IMR-90 (cell line): ENCODE results near the gene GAL3ST1. TPM values are rescaled to one million over a fixed set of nuclear protein-coding genes. Genes with fewer than 3 reads are reported as not detected.

ENCODE experiments used
- ATAC-seq: fragments of 200-7000 bp; cut with Tn5 transposase; 2 replicates; pipeline ENCODE4 v1.9.1; 2020; ENCODE audit warnings: low read depth, mild to moderate bottlenecking, moderate library complexity
- BruUV-seq: library from RNA; stranded (reverse); fragments of 400-500 nt; replicated peaks from 2 replicates; lab custom pipeline; 2021; lab: Mats Ljungman, UMichigan
- CTCF ChIA-PET: fragments of 300-600 bp; formaldehyde crosslinking; extraction: SDS; loops from one replicate; lab custom pipeline; 2021; ENCODE audit warnings: antibody characterized with exemption; lab: Yijun Ruan, JAX
- POLR2A ChIA-PET: fragments of 300-600 bp; sonication (Branson Sonifier 250); formaldehyde crosslinking; loops from one replicate; lab custom pipeline; 2022; ENCODE audit warnings: antibody characterized with exemption; ENCODE audit not compliant: unreplicated experiment; lab: Charles Lee
- DNase-seq: peaks from one replicate; pipeline ENCODE4 v3.0.0; 2013
- H2AFZ ChIP-seq: replicated peaks from 2 replicates; pipeline ENCODE3; 2013; ENCODE audit warnings: low read length, mild to moderate bottlenecking; ENCODE audit not compliant: poor library complexity
- H2AK5ac ChIP-seq: 2 replicates; pipeline ENCODE4 v1.6.1; 2013; ENCODE audit warnings: low read depth, low read length, inconsistent platforms
- H2AK9ac ChIP-seq: replicated peaks from 2 replicates; pipeline ENCODE3; 2013; ENCODE audit warnings: mild to moderate bottlenecking, low read depth, low read length, moderate library complexity; ENCODE audit not compliant: poor library complexity
- H2BK120ac ChIP-seq: 2 replicates; pipeline ENCODE4 v1.6.1; 2013; ENCODE audit warnings: low read depth, low read length, inconsistent platforms
- H2BK15ac ChIP-seq: 3 replicates; pipeline ENCODE4 v1.6.1; 2013; ENCODE audit warnings: low read depth, low read length, inconsistent platforms
- H2BK20ac ChIP-seq: 2 replicates; pipeline ENCODE4 v1.6.1; 2013; ENCODE audit warnings: low read depth, mild to moderate bottlenecking, inconsistent platforms, low read length, moderate library complexity
- H2BK5ac ChIP-seq: 2 replicates; pipeline ENCODE4 v1.6.1; 2013; ENCODE audit warnings: mild to moderate bottlenecking, low read depth, low read length, inconsistent platforms; ENCODE audit not compliant: poor library complexity, severe bottlenecking
- H3K14ac ChIP-seq: replicated peaks from 2 replicates; pipeline ENCODE4 v1.6.1; 2013; ENCODE audit warnings: low read depth, low read length, inconsistent platforms
- H3K18ac ChIP-seq: 2 replicates; pipeline ENCODE4 v1.6.1; 2013; ENCODE audit warnings: low read depth, low read length, control low read depth
- H3K23ac ChIP-seq: 2 replicates; pipeline ENCODE4 v1.6.1; 2013; ENCODE audit warnings: low read depth, low read length, inconsistent platforms
- H3K27ac ChIP-seq: 2 replicates; pipeline ENCODE4 v1.5.1; 2013; ENCODE audit warnings: mild to moderate bottlenecking, control low read depth, low read length; ENCODE audit not compliant: insufficient read depth
- H3K27me3 ChIP-seq: 2 replicates; pipeline ENCODE4 v1.6.1; 2013; ENCODE audit warnings: low read length; ENCODE audit not compliant: control insufficient read depth, insufficient read depth
- H3K36me3 ChIP-seq: 2 replicates; pipeline ENCODE4 v1.6.1; 2013; ENCODE audit warnings: low read length, mixed read lengths; ENCODE audit not compliant: control insufficient read depth, insufficient read depth
- H3K4ac ChIP-seq: 2 replicates; pipeline ENCODE4 v1.6.1; 2013; ENCODE audit warnings: low read depth, low read length, inconsistent platforms
- H3K4me1 ChIP-seq: 2 replicates; pipeline ENCODE4 v1.6.1; 2013; ENCODE audit warnings: low read length, mixed read lengths; ENCODE audit not compliant: control insufficient read depth, insufficient read depth
- H3K4me2 ChIP-seq: 2 replicates; pipeline ENCODE4 v1.6.1; 2013; ENCODE audit warnings: low read depth, mild to moderate bottlenecking, control low read depth, low read length, moderate library complexity
- H3K4me3 ChIP-seq: 2 replicates; pipeline ENCODE4 v1.5.1; 2013; ENCODE audit warnings: low read depth, mild to moderate bottlenecking, control low read depth, low read length, moderate library complexity; ENCODE audit not compliant: insufficient read depth
- H3K56ac ChIP-seq: 2 replicates; pipeline ENCODE4 v1.6.1; 2013; ENCODE audit warnings: low read length, inconsistent platforms; ENCODE audit not compliant: insufficient read depth; ENCODE audit errors: extremely low read depth
- H3K79me1 ChIP-seq, 2 experiments: 2 replicates each; pipeline ENCODE4 v1.6.1; 2013; ENCODE audit warnings: low read length in 2 of 2, inconsistent platforms in 1 of 2, low read depth in 1 of 2
- H3K9ac ChIP-seq: 2 replicates; pipeline ENCODE4 v1.6.1; 2013; ENCODE audit warnings: low read depth, low read length, control low read depth
- H3K9me1 ChIP-seq: 2 replicates; pipeline ENCODE4 v1.6.1; 2013; ENCODE audit warnings: low read length, inconsistent platforms; ENCODE audit not compliant: insufficient read depth
- H3K9me3 ChIP-seq: 2 replicates; pipeline ENCODE4 v1.6.1; 2013; ENCODE audit warnings: low read length; ENCODE audit not compliant: control insufficient read depth, insufficient read depth
- H4K20me1 ChIP-seq: 2 replicates; pipeline ENCODE4 v1.6.1; 2013; ENCODE audit warnings: low read length, inconsistent platforms; ENCODE audit not compliant: insufficient read depth
- H4K5ac ChIP-seq: 2 replicates; pipeline ENCODE4 v1.6.1; 2013; ENCODE audit warnings: mild to moderate bottlenecking, low read depth, low read length, control low read depth
- H4K8ac ChIP-seq, 2 experiments: 2 replicates each; pipeline ENCODE4 v1.6.1; 2013; ENCODE audit warnings: low read depth in 2 of 2, low read length in 2 of 2, control low read depth in 1 of 2, inconsistent platforms in 1 of 2
- H4K91ac ChIP-seq: 2 replicates; pipeline ENCODE4 v1.6.1; 2013; ENCODE audit warnings: low read depth, low read length, inconsistent platforms; ENCODE audit not compliant: insufficient read depth
- BHLHE40 ChIP-seq: fragments of 150-350 bp; IDR thresholded peaks from 2 replicates; pipeline ENCODE4 v1.6.1; 2016; ENCODE audit warnings: mild to moderate bottlenecking, low read depth, low read length
- CEBPB ChIP-seq: IDR thresholded peaks from 2 replicates; pipeline ENCODE4 v1.6.1; 2012; ENCODE audit warnings: low read depth, low read length, improper control_type of control experiment
- CHD1 ChIP-seq: IDR thresholded peaks from 2 replicates; pipeline ENCODE4 v1.6.1; 2012; ENCODE audit warnings: low read depth, low read length, improper control_type of control experiment
- FOS ChIP-seq: fragments of 150-350 bp; IDR thresholded peaks from 2 replicates; pipeline ENCODE4 v1.6.1; 2016; ENCODE audit warnings: low read depth, low read length
- MAFK ChIP-seq: IDR thresholded peaks from 2 replicates; pipeline ENCODE4 v1.6.1; 2012; ENCODE audit warnings: low read depth, low read length, improper control_type of control experiment
- MAZ ChIP-seq: IDR thresholded peaks from 2 replicates; pipeline ENCODE4 v1.6.1; 2012; ENCODE audit warnings: low read depth, mild to moderate bottlenecking, low read length, improper control_type of control experiment, moderate library complexity, borderline replicate concordance
- MXI1 ChIP-seq: IDR thresholded peaks from 2 replicates; pipeline ENCODE4 v1.6.1; 2012; ENCODE audit warnings: low read depth, mild to moderate bottlenecking, low read length, moderate library complexity, borderline replicate concordance
- NFE2L2 ChIP-seq: fragments of 150-350 bp; IDR thresholded peaks from 2 replicates; pipeline ENCODE4 v1.6.1; 2016; ENCODE audit warnings: low read depth, mild to moderate bottlenecking, low read length
- POLR2A ChIP-seq: IDR thresholded peaks from 2 replicates; pipeline ENCODE4 v1.6.1; 2012; ENCODE audit warnings: mild to moderate bottlenecking, low read depth, low read length
- RAD21 ChIP-seq: IDR thresholded peaks from 2 replicates; pipeline ENCODE4 v1.6.1; 2012; ENCODE audit warnings: low read length, improper control_type of control experiment
- RCOR1 ChIP-seq: IDR thresholded peaks from 2 replicates; pipeline ENCODE4 v1.6.1; 2012; ENCODE audit warnings: mild to moderate bottlenecking, low read length, improper control_type of control experiment; ENCODE audit not compliant: insufficient replicate concordance
- RFX5 ChIP-seq: IDR thresholded peaks from 2 replicates; pipeline ENCODE4 v1.8.0; 2012; ENCODE audit warnings: low read depth, mild to moderate bottlenecking, low read length, moderate library complexity
- SMC3 ChIP-seq: fragments of 150-350 bp; IDR thresholded peaks from 2 replicates; pipeline ENCODE4 v1.6.1; 2016; ENCODE audit warnings: low read depth, mild to moderate bottlenecking, antibody characterized with exemption, low read length, moderate library complexity
- WGBS, 2 experiments: methylation state at CpG; one replicate each; pipeline versions ENCODE4 v1.1.5 to v1.1.7; 2013; ENCODE audit warnings: missing lambda C conversion rate in 2 of 2; ENCODE audit not compliant: insufficient read length in 1 of 2; ENCODE audit errors: extremely low coverage in 2 of 2; 5-methylcytosine and 5-hydroxymethylcytosine counted together
- dilution Hi-C: fragments of 300-500 bp; cut with HindIII; formaldehyde crosslinking; loops from one replicate; pipeline ENCODE4 v1.14.3; 2018; ENCODE audit warnings: low sequenced_read_pairs; ENCODE audit not compliant: unreplicated experiment
- in situ Hi-C: fragments of 300-500 bp; cut with MboI; formaldehyde crosslinking; loops from 3 replicates; pipeline ENCODE4 v1.14.3; 2019; ENCODE audit warnings: low sequenced_read_pairs, inconsistent platforms, mixed read lengths
- intact Hi-C: fragments of 100-400 bp; cut with micrococcal nuclease; formaldehyde crosslinking; loops from 2 replicates; pipeline ENCODE4 v1.10.0; 2022
- polyA plus RNA-seq, 3 experiments: library from polyadenylated mRNA; depleted of rRNA; stranded (reverse); fragments of >200 nt; gene quantifications; 2 replicates each; pipeline ENCODE4 v1.2.3, GENCODE V29; 2012; ENCODE audit warnings: low replicate concordance in 1 of 3
- total RNA-seq: library from RNA; depleted of rRNA; stranded (reverse); fragments of >200 nt; gene quantifications from 2 replicates; pipeline ENCODE4 v1.2.3, GENCODE V29; 2012
- TF ChIP-seq, protein P1 (sequence below): fragments of 150-350 bp; IDR thresholded peaks from 2 replicates; pipeline ENCODE4 v1.6.1; 2016; ENCODE audit warnings: low read depth, mild to moderate bottlenecking, low read length, moderate library complexity, borderline replicate concordance
- TF ChIP-seq, protein P2 (sequence below): conservative IDR thresholded peaks from 2 replicates; pipeline ENCODE4 v1.5.1; 2012; ENCODE audit warnings: mild to moderate bottlenecking, low read depth, low read length, improper control_type of control experiment
- TF ChIP-seq, protein P3 (sequence below): fragments of 150-350 bp; IDR thresholded peaks from 2 replicates; pipeline ENCODE4 v1.6.1; 2017; ENCODE audit warnings: mild to moderate bottlenecking, antibody characterized with exemption, low read length, low read depth

GAL3ST1 gene
- total and polyA plus RNA-seq, 2 of the 4 experiments (the other 2 are of a cell fraction) = not detected

DNA sequence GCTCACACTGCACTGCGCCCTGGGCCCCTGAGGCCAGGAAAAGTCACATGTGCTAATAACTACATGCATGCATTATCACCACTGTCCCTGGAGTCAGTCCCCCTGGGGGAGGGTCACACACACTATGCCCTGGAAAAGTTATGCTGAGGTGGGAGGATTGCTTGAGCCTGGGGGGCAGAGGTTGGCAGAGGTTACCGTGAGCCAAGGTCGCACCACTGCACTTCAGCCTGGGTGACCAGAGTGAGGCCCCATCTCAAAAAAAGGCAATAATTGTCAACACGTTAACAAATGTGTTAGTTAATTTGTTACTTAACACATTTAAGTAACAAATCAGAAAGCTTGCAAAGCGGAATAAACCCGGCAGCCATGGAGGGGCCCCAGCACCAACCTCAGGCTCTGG lies 14.6 kb downstream of the GAL3ST1 start:
- H3K4ac ChIP-seq = no peak overlapping the region
- ChIA-PET CTCF (no interaction called here), POLR2A (no interaction called here)
- H3K4me2 ChIP-seq = no peak overlapping the region
- no peak overlapping the region for H2BK15ac ChIP-seq
- H4K91ac ChIP-seq = no peak overlapping the region
- H3K4me1 ChIP-seq = no peaks in the 10 kb centered on the region
- in situ Hi-C loops (no loop called here), dilution Hi-C loops (no loop called here), intact Hi-C loops (no loop called here)
- no peak overlapping the region for H4K8ac ChIP-seq
- H3K27ac ChIP-seq = no peak overlapping the region
- H3K18ac ChIP-seq = no peak overlapping the region
- no TSS peak for BruUV-seq
- H3K36me3 ChIP-seq = no peaks in the 10 kb centered on the region
- peaks cover 21% of the 10 kb centered on the region for H3K27me3 ChIP-seq
- no peak overlapping the region for H2AK5ac ChIP-seq
- H3K14ac ChIP-seq = no peak overlapping the region
- H2BK20ac ChIP-seq = no peak overlapping the region
- no peak overlapping the region for H3K56ac ChIP-seq
- no peaks in the 10 kb centered on the region for H3K9me3 ChIP-seq
- no peak overlapping the region for H2AFZ ChIP-seq
- TF ChIP-seq, protein P1, sequence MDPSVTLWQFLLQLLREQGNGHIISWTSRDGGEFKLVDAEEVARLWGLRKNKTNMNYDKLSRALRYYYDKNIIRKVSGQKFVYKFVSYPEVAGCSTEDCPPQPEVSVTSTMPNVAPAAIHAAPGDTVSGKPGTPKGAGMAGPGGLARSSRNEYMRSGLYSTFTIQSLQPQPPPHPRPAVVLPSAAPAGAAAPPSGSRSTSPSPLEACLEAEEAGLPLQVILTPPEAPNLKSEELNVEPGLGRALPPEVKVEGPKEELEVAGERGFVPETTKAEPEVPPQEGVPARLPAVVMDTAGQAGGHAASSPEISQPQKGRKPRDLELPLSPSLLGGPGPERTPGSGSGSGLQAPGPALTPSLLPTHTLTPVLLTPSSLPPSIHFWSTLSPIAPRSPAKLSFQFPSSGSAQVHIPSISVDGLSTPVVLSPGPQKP = no peak
- TF ChIP-seq CHD1 = no peak
- TF ChIP-seq NFE2L2 = no peak
- no peak for TF ChIP-seq RCOR1
- no peak for TF ChIP-seq POLR2A
- TF ChIP-seq, protein P2, sequence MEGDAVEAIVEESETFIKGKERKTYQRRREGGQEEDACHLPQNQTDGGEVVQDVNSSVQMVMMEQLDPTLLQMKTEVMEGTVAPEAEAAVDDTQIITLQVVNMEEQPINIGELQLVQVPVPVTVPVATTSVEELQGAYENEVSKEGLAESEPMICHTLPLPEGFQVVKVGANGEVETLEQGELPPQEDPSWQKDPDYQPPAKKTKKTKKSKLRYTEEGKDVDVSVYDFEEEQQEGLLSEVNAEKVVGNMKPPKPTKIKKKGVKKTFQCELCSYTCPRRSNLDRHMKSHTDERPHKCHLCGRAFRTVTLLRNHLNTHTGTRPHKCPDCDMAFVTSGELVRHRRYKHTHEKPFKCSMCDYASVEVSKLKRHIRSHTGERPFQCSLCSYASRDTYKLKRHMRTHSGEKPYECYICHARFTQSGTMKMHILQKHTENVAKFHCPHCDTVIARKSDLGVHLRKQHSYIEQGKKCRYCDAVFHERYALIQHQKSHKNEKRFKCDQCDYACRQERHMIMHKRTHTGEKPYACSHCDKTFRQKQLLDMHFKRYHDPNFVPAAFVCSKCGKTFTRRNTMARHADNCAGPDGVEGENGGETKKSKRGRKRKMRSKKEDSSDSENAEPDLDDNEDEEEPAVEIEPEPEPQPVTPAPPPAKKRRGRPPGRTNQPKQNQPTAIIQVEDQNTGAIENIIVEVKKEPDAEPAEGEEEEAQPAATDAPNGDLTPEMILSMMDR = no peak
- no peak for TF ChIP-seq MAZ
- TF ChIP-seq SMC3 = no peak
- TF ChIP-seq, protein P3, sequence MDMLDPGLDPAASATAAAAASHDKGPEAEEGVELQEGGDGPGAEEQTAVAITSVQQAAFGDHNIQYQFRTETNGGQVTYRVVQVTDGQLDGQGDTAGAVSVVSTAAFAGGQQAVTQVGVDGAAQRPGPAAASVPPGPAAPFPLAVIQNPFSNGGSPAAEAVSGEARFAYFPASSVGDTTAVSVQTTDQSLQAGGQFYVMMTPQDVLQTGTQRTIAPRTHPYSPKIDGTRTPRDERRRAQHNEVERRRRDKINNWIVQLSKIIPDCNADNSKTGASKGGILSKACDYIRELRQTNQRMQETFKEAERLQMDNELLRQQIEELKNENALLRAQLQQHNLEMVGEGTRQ = no peak
- no peak for TF ChIP-seq RAD21
- TF ChIP-seq CEBPB = no peak
- TF ChIP-seq MAFK = no peak
- no peak for TF ChIP-seq RFX5
- TF ChIP-seq MXI1 = no peak
- no peak for TF ChIP-seq BHLHE40
- no peak for TF ChIP-seq FOS
- no peaks in the 10 kb centered on the region for H3K79me1 ChIP-seq
- H2BK5ac ChIP-seq = no peak overlapping the region
- H3K23ac ChIP-seq = no peak overlapping the region
- no peak overlapping the region for H2BK120ac ChIP-seq
- 43% methylated on average over 2 of the region's 6 CpGs; no CpG with 5 or more reads in 1 of the 2 experiments for WGBS, 2 experiments
- no peak overlapping the region for H3K9ac ChIP-seq
- ATAC-seq = no peak
- no peaks in the 10 kb centered on the region for H3K9me1 ChIP-seq
- H2AK9ac ChIP-seq = no peak overlapping the region
- no peak overlapping the region for H4K5ac ChIP-seq
- H4K20me1 ChIP-seq = no peaks in the 10 kb centered on the region
- no peak overlapping the region for H3K4me3 ChIP-seq
- no peak for DNase-seq
